Transverse colon (tissue), 4 donors: ENCODE results near the gene COL23A1.

Experiments
- CTCF ChIP-seq, 5 experiments: fragments of 200-600 bp in 3 of 5; fragments of 450-650 bp in 2 of 5; sonication (generic) in 3 of 5; IDR thresholded peaks; 1 replicate in 2 of 5; 2 replicates in 3 of 5; pipeline ENCODE4 v1.5.1; 2016 to 2017; ENCODE audit warnings: antibody characterized with exemption in 5 of 5, inconsistent platforms in 3 of 5, mild to moderate bottlenecking in 2 of 5, moderate library complexity in 1 of 5
- EP300 ChIP-seq: sonication (generic); formaldehyde crosslinking; IDR thresholded peaks from one replicate; pipeline ENCODE4 v1.6.1; 2017; ENCODE audit warnings: antibody characterized with exemption, low read depth
- POLR2A ChIP-seq: fragments of 450-650 bp; IDR thresholded peaks from one replicate; pipeline ENCODE4 v1.6.1; 2016; ENCODE audit warnings: antibody characterized with exemption, mild to moderate bottlenecking, moderate library complexity
- POLR2AphosphoS5 ChIP-seq, 3 donors: sonication (generic); formaldehyde crosslinking; IDR thresholded peaks; one replicate each; pipeline ENCODE4 v1.6.1; 2016; ENCODE audit warnings: antibody characterized with exemption in 3 of 3

- TF ChIP-seq CTCF (IDR thresholded peaks at IDR 0.05) = no peak
- TF ChIP-seq POLR2AphosphoS5 (IDR thresholded peaks at IDR 0.05) = no peak
- no peak for TF ChIP-seq POLR2A
- no peak for TF ChIP-seq EP300
Observed at GRCh38 chr5:178336889-178337288, 253.3 kb downstream of the COL23A1 start.
